ENCODE results near the gene SPTB.

DNA sequence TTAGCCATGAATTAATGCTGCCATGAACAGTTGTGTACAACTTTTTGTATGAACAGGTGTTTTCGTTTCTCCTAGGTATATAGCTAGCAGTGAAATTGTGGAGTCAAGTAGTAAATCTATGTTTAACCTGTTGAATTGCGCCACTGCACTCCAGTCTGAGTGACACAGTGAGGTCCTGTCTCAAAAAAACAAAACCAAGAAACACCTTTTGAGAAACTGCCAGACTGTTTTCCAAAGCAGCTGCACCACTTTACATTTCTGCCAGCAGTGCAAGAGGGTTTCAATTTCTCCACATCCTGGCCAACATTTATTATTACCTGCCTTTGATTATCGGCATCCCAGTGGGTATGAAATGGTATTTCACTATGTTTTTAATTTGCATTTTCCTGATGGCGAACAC is 178.8 kb downstream of the SPTB start:
- TF ChIP-seq, protein P1, sequence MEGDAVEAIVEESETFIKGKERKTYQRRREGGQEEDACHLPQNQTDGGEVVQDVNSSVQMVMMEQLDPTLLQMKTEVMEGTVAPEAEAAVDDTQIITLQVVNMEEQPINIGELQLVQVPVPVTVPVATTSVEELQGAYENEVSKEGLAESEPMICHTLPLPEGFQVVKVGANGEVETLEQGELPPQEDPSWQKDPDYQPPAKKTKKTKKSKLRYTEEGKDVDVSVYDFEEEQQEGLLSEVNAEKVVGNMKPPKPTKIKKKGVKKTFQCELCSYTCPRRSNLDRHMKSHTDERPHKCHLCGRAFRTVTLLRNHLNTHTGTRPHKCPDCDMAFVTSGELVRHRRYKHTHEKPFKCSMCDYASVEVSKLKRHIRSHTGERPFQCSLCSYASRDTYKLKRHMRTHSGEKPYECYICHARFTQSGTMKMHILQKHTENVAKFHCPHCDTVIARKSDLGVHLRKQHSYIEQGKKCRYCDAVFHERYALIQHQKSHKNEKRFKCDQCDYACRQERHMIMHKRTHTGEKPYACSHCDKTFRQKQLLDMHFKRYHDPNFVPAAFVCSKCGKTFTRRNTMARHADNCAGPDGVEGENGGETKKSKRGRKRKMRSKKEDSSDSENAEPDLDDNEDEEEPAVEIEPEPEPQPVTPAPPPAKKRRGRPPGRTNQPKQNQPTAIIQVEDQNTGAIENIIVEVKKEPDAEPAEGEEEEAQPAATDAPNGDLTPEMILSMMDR (optimal IDR thresholded peaks at IDR 0.05 in 1 of 3, IDR thresholded peaks at IDR 0.05 in 1 of 3, conservative IDR thresholded peaks at IDR 0.05 in 1 of 3; ENCODE audit: extremely low read depth in 1 of 3, insufficient read depth in 2 of 3, low read length in 3 of 3): no peak
- TF ChIP-seq EZH2 (IDR thresholded peaks at IDR 0.05; ENCODE audit: low read length): no peak

Data from keratinocyte (primary cell).